OCI-LY3 (cell line): ENCODE measurements around the gene AKT1S1.

Experiments used
- EZH2phosphoT487 ChIP-seq: fragments of 200-600 bp; shearing (Covaris generic); IDR thresholded peaks from 2 replicates; pipeline ENCODE4 v1.6.1; 2018; ENCODE audit warnings: antibody characterized with exemption, mixed run types, low read depth
- TF ChIP-seq, protein P1 (sequence below): fragments of 200-600, 300-600 bp; sonication (generic); IDR thresholded peaks from 2 replicates; pipeline ENCODE4 v1.5.1; 2014; ENCODE audit warnings: antibody characterized with exemption, low read length, low read depth

DNA sequence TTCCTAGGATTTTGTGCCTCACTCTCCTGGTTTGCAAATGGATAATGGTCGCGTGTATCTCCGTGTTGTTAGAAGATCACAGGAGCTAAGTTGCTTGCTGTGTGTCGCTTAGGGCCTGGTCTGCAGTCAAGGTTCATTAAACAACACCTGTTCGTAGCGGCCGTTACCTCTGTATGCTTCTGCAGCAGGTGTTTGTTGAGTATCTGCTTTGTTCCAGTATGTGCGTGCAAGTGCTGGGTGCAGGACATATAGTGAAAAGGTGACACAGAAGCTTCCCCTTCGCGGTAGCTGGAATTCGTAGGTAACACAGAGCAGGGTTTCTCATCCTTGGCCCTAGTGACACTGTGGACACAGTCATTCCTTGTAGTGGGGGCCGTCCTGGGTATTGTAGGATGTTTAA lies 53.7 kb downstream of the AKT1S1 start:
- TF ChIP-seq, protein P1, sequence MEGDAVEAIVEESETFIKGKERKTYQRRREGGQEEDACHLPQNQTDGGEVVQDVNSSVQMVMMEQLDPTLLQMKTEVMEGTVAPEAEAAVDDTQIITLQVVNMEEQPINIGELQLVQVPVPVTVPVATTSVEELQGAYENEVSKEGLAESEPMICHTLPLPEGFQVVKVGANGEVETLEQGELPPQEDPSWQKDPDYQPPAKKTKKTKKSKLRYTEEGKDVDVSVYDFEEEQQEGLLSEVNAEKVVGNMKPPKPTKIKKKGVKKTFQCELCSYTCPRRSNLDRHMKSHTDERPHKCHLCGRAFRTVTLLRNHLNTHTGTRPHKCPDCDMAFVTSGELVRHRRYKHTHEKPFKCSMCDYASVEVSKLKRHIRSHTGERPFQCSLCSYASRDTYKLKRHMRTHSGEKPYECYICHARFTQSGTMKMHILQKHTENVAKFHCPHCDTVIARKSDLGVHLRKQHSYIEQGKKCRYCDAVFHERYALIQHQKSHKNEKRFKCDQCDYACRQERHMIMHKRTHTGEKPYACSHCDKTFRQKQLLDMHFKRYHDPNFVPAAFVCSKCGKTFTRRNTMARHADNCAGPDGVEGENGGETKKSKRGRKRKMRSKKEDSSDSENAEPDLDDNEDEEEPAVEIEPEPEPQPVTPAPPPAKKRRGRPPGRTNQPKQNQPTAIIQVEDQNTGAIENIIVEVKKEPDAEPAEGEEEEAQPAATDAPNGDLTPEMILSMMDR: no peak
- no peak for TF ChIP-seq EZH2phosphoT487
